ENCODE results near the gene MAP2.

DNA sequence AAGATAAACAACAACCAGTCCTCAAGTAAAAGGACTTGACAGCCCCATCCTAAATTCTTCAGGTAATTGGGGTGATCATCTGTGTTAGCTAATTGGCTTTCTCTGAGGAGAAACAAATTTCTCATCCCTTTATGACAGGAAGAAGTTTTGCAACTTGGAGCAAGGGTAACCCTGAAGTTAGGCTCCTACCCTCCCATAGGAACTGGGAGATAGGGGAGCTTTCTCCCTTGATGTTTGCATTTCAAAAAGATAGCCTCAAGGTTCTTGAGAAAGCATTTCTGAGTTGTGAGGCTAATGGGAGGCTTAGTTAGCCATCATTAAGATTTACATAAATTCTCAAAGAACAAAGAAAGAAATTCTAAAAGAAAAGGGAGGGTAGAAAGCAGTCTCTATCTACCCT is 95.4 kb downstream of the MAP2 start:
- TF ChIP-seq, protein P1, sequence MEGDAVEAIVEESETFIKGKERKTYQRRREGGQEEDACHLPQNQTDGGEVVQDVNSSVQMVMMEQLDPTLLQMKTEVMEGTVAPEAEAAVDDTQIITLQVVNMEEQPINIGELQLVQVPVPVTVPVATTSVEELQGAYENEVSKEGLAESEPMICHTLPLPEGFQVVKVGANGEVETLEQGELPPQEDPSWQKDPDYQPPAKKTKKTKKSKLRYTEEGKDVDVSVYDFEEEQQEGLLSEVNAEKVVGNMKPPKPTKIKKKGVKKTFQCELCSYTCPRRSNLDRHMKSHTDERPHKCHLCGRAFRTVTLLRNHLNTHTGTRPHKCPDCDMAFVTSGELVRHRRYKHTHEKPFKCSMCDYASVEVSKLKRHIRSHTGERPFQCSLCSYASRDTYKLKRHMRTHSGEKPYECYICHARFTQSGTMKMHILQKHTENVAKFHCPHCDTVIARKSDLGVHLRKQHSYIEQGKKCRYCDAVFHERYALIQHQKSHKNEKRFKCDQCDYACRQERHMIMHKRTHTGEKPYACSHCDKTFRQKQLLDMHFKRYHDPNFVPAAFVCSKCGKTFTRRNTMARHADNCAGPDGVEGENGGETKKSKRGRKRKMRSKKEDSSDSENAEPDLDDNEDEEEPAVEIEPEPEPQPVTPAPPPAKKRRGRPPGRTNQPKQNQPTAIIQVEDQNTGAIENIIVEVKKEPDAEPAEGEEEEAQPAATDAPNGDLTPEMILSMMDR (conservative IDR thresholded peaks at IDR 0.05): no peak
- TF ChIP-seq EZH2 (IDR thresholded peaks at IDR 0.05; ENCODE audit: low read depth): no peak

All from PC-9 (cell line).